Astrocyte of the spinal cord (primary cell): ENCODE data around the gene CLDN18.

Experiments
- DNase-seq: peaks from one replicate; pipeline ENCODE4 v3.0.0; 2011; ENCODE audit warnings: low read depth, low spot score
- H3K4me3 ChIP-seq: 2 replicates; pipeline ENCODE4 v1.5.1; 2011; ENCODE audit warnings: low read depth, mild to moderate bottlenecking, low read length, moderate library complexity
- CTCF ChIP-seq: IDR thresholded peaks from 2 replicates; pipeline ENCODE4 v1.5.1; 2012; ENCODE audit warnings: low read depth, mild to moderate bottlenecking, low read length, inconsistent platforms
- in situ Hi-C: cut with HindIII; loops from 2 replicates; pipeline ENCODE4 v1.10.0; 2017; ENCODE audit warnings: low sequenced_read_pairs

The CLDN18 gene

DNA sequence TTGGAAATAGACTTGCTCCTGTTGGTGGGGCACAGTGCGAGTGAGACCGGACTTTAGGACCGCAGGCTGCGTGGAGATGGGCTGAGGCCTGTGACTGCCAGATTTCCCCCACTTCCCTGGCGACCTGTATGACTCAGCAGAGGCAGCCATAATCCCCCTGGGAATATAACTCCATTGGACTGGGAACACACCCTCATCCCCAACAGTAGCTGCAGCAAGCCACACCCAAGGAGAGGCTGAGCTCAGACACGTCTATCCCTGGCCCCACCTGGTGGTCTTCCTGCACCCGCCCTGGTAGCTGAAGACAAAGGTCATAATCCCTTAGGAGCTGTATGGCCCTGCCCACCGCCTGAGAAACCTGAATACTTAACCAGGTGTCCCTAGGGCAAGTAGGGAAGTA, 62.8 kb downstream of the CLDN18 start:
- no peak for DNase-seq
- no peak overlapping the region for H3K4me3 ChIP-seq
- in situ Hi-C loops = no loop called here
- TF ChIP-seq CTCF = no peak

- in situ Hi-C loops = no loop called here
- DNase-seq = peak; percentile 77
- no peak for TF ChIP-seq CTCF
- no peak overlapping the region for H3K4me3 ChIP-seq
These were observed 68.1 kb downstream of the CLDN18 start for GRCh38 chr3:138078096-138078495.

GRCh38 chr3:138078901-138079344, 69.0 kb downstream of the CLDN18 start:
- no peak for TF ChIP-seq CTCF

GRCh38 chr3:138079901-138080300, 69.9 kb downstream of the CLDN18 start:
- H3K4me3 ChIP-seq = no peak overlapping the region
- peak; percentile 22 for DNase-seq
- no peak for TF ChIP-seq CTCF
- in situ Hi-C loops = no loop called here

More at GRCh38 chr3:138078901-138079344, 69.0 kb downstream of the CLDN18 start:
- H3K4me3 ChIP-seq = no peak overlapping the region
- DNase-seq = peak; percentile 98
- in situ Hi-C loops = no loop called here

DNA sequence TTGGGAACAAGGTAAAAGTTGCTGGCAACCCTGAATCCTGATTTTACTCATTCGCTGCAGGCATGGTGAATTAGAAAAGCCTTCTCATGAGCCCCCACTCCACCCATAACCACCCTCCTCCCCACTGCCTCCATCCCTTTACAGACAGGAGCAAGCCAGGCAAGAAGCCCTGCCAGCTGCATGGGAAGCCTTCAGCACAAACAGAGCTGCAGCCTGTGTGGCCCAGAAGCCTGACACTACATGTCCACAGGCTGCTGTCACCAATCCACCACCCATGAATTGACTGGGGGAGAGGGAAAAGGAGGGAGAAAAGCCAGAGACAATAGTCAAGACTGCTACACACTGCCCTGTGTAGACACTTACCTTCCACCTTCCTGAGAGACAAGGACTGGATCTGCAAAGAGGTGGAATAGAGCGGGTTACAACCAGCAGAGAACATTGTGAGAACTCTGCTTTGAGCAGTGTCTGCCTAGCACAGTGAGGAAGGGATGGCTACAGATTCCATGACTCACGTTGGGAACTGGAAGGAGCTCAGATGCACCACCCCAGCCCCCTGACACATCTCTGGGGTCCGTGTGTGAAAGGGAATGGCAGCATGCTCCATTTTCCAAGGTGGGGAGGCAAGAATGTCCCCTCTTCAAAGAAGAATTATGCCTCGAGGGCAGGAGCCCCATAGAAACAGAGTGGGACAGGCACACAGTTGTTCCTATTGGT, 71.6 kb downstream of the CLDN18 start:
- TF ChIP-seq CTCF = no peak
- in situ Hi-C loops = no loop called here
- peak; percentile 87 for DNase-seq
- peak overlapping the region; percentile 11 for H3K4me3 ChIP-seq

- no peak for TF ChIP-seq CTCF
- H3K4me3 ChIP-seq = peak overlapping the region; percentile 11
- in situ Hi-C loops = no loop called here
- DNase-seq = peak; percentile 97
These were observed 72.4 kb downstream of the CLDN18 start for GRCh38 chr3:138082085-138082991.
